Coronary artery (tissue), 2 donors: ENCODE results near the gene CMIP.

Source experiments
- DNase-seq: peaks from one replicate; pipeline ENCODE4 v3.0.0-alpha.2; 2017; ENCODE audit warnings: low spot score
- H3K27ac ChIP-seq, 2 donors: fragments of 200-600 bp; sonication (generic); one replicate each; pipeline ENCODE4 v1.5.1; 2016 to 2019
- H3K4me3 ChIP-seq: fragments of 200-600 bp; sonication (generic); 2 replicates; pipeline ENCODE4 v1.5.1; 2016; ENCODE audit warnings: mild to moderate bottlenecking, moderate library complexity
- CTCF ChIP-seq: fragments of 200-600 bp; sonication (generic); IDR thresholded peaks from one replicate; pipeline ENCODE4 v1.5.1; 2019; ENCODE audit warnings: antibody characterized with exemption

Gene CMIP

DNA sequence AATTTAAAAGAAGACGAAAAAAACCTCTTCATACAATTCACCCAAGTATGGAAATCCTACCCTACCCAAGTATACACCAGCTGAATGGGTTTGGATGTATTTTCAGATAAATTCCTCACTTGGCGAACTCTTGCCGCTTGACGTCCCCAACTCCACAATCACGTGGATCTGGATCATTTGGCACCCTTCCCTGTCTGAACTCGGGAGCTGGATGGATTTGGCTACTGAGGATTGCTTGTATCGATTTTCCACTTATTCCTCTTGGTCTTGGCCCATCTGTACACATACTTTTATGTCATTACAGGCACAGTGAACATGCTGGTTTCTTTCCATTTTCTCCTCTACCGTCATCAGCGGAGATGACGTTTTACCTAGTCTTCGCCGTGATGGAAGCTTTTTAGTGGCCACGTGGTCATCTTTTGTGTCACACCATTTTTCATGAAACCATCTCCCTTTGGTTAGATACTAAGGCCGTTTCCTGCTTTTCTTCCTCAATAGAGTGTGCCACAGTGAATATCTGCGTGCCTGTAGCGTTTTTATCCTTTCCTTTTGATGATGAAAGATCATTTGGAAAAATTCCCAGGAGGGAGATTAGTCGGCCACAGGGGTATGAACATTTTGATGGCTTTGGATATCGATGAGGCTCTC, 47.1 kb downstream of the CMIP start:
- Histone ChIP-seq H3K4me3 (no peak overlapping the region), H3K27ac (no peak overlapping the region)
- DNase-seq: no peak
- no peak for TF ChIP-seq CTCF

GRCh38 chr16:81492311-81492761, 47.7 kb downstream of the CMIP start:
- no peak for DNase-seq
- H3K27ac ChIP-seq: peak overlapping the region in 1 of 2 donors; percentile 28
- no peak overlapping the region for H3K4me3 ChIP-seq
- no peak for TF ChIP-seq CTCF

DNA sequence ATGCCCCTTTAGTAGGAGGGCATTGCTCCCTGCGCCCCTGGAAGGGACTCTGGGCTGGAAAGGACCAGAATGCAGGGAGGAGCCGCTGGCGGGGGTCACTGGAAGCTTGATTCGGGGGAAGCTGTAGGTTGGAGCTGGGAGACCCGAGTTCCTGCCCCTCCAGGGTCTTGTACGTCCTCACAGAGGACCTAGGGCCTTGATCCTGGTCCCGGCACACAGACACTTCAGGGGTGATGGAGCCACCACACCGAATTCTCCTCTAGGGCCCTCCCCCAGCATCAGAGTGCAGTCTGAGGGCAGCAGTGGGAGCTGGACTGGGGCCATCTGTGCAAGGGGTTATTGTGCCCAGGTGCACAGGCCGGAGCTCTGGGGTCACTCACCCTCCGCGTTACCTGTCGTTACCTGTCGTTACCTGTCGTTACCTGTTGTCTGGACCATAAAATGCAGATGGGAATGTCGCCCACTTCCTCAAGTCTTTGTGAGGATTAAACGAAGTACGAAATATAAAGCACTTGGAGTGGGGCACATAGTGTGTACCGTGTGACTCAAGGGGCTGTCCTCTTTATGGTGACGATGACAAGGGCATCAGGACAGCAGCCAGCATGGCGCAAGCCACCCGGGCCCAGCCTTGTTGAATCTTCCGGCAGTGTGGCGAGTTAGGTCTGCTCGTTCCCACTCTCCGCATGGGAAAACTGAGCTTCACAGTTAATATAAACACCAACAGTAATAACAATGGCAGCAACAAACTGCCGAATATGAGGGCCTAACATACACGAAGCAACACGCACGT, 48.6 kb downstream of the CMIP start:
- Histone ChIP-seq H3K4me3 (no peak overlapping the region), H3K27ac (peak overlapping the region in 1 of 2 donors; percentile 28)
- no peak for DNase-seq
- TF ChIP-seq CTCF: no peak

DNA sequence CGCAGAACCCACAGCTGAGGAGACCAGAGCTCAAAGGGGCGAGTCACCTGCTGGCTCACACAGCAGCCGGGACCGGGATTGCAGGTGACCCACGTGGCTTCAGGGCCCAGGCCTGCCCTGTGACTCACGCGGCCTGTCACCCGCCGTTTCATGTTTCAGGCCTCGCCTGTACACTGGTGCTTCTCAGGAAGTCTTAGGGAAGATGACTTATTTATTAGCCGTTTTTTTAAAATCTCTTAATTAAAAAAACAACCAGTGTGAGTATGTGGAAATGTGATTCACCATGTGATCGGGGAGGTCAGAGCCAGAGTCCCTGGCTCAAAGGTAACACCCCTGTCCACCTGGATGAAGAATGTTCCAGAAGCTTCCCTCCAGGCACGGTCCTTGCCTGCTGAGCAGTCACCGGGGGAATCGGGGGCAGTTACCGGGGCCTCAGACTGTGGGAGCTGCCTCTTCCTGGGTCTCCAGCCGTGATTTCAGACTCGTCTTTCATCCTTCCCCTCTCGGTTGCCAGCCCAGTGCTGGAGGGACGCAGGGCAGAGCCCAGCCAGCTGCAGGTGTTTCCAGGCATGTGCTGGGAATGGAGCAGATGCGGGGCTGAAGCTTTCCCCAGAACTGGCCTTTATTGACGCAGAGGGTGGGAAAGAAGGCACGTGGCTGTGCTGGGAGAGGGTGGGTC, 49.3 kb downstream of the CMIP start:
- no peak for DNase-seq
- no peak for TF ChIP-seq CTCF

DNA sequence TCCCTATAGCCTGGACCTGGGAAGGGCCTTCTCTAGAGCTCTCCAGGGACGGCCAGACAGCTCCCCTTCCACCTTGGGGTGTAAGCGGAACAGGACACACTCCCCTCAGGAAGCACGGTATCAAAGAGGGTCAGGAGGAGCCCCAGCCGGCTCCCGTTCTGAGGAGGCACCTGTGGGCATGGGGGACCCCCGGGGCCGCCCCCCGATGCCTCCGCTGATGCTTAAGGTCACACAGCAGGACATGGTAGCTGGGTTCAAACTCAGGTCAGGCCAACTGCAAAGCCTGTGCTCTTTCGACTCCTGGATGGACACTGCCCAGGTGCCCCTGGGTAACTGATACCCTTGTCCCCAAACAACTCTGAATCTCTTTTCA, 49.8 kb downstream of the CMIP start:
- DNase-seq: no peak
- TF ChIP-seq CTCF: no peak
- Histone ChIP-seq H3K4me3 (no peak overlapping the region), H3K27ac (peak overlapping the region in 1 of 2 donors; percentile 26)

More for the DNA sequence above, 49.3 kb downstream of the CMIP start:
- no peak overlapping the region for H3K4me3 ChIP-seq
- H3K27ac ChIP-seq: peak overlapping the region in 1 of 2 donors; percentile 28

DNA sequence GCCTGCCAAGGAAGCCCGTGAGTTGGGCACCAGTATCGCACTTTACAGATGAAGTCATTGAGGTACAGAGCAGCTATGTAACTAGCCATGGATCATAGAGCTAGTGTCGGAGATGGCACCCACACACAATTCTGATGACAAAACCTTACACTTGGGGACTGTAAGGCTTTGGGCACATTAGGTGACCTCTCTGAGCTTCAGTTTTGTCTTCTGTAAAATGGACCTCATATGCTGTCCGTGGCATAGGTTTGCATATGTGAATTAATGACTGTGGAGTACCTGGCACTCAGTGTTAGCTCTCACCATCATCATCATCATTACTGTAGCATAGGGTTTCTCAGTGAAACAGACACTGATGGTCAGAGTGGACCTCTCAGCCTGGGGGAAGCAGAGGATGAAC, 50.3 kb downstream of the CMIP start:
- Histone ChIP-seq H3K4me3 (no peak overlapping the region), H3K27ac (peak overlapping the region in 1 of 2 donors; percentile 31)
- TF ChIP-seq CTCF: no peak
- DNase-seq: no peak
